GM19238 (cell line): Measurements from ENCODE around the gene NFATC1.
"Not testable (repeated sequence)": the region's sequence is repeated elsewhere in the genome, so short reads cannot be mapped to it uniquely, and the experiment has no call there.

Source experiments
- DNase-seq: peaks from one replicate; pipeline ENCODE4 v3.0.0; 2011; ENCODE audit warnings: low spot score; ENCODE audit not compliant: insufficient read length

Gene NFATC1

GRCh38 chr18:79375441-79376154 lies 20.1 kb upstream of the NFATC1 start:
- no peak for DNase-seq

GRCh38 chr18:79376661-79377060 lies 19.1 kb upstream of the NFATC1 start:
- DNase-seq: not testable (repeated sequence)

GRCh38 chr18:79377187-79377891 lies 18.4 kb upstream of the NFATC1 start:
- no peak for DNase-seq

GRCh38 chr18:79378536-79379250 lies 17.0 kb upstream of the NFATC1 start:
- DNase-seq: peak; percentile 84

- DNase-seq: no peak
These were observed 16.4 kb upstream of the NFATC1 start for GRCh38 chr18:79379251-79379905.

- DNase-seq: no peak
These were observed 15.6 kb upstream of the NFATC1 start for GRCh38 chr18:79379931-79380815.

GRCh38 chr18:79380816-79381806 lies 14.6 kb upstream of the NFATC1 start:
- peak; percentile 83 for DNase-seq

GRCh38 chr18:79381811-79382311 lies 13.9 kb upstream of the NFATC1 start:
- DNase-seq: no peak

GRCh38 chr18:79382681-79383387 lies 12.9 kb upstream of the NFATC1 start:
- DNase-seq: no peak

GRCh38 chr18:79383388-79384056 lies 12.2 kb upstream of the NFATC1 start:
- no peak for DNase-seq

GRCh38 chr18:79384151-79384807 lies 11.5 kb upstream of the NFATC1 start:
- no peak for DNase-seq

- DNase-seq: no peak
These were observed 10.9 kb upstream of the NFATC1 start for GRCh38 chr18:79384834-79385233.

GRCh38 chr18:79385326-79385707 lies 10.4 kb upstream of the NFATC1 start:
- no peak for DNase-seq

- DNase-seq: no peak
These were observed 9.9 kb upstream of the NFATC1 start for GRCh38 chr18:79385708-79386341.

GRCh38 chr18:79386547-79386946 lies 9.2 kb upstream of the NFATC1 start:
- no peak for DNase-seq

- DNase-seq: no peak
These were observed 8.5 kb upstream of the NFATC1 start for GRCh38 chr18:79387214-79387613.

GRCh38 chr18:79387615-79388014 lies 8.1 kb upstream of the NFATC1 start:
- DNase-seq: no peak
